Smooth muscle cell (in vitro differentiated cells): Measurements from ENCODE around the gene LTB. TPM values are rescaled to one million over a fixed set of nuclear protein-coding genes. Genes with fewer than 3 reads are reported as not detected.

Experiments
- DNase-seq: peaks from one replicate; lab custom pipeline; 2025; ENCODE audit not compliant: unreplicated experiment; lab: John Stamatoyannopoulos, UW
- H2AFZ ChIP-seq: fragments of 200-600 bp; sonication (generic); 2 replicates; pipeline ENCODE4 v1.6.0; 2016; ENCODE audit warnings: antibody characterized with exemption, low read depth, mild to moderate bottlenecking
- H3F3A ChIP-seq: fragments of 200-600 bp; sonication (generic); 2 replicates; pipeline ENCODE4 v1.6.0; 2017; ENCODE audit warnings: antibody characterized with exemption, low read depth
- H3K27ac ChIP-seq: fragments of 200-600 bp; sonication (generic); 2 replicates; pipeline ENCODE4 v1.5.1; 2016; ENCODE audit warnings: low read depth, mild to moderate bottlenecking
- H3K27me3 ChIP-seq: fragments of 200-600 bp; sonication (generic); 2 replicates; pipeline ENCODE4 v1.6.1; 2016; ENCODE audit warnings: low read depth, mild to moderate bottlenecking
- H3K36me3 ChIP-seq: fragments of 200-600 bp; sonication (generic); 2 replicates; pipeline ENCODE4 v1.5.1; 2016; ENCODE audit warnings: low read depth
- H3K4me1 ChIP-seq: fragments of 200-600 bp; sonication (generic); 2 replicates; pipeline ENCODE4 v1.5.1; 2016; ENCODE audit warnings: low read depth
- H3K4me2 ChIP-seq: fragments of 200-600 bp; sonication (generic); 2 replicates; pipeline ENCODE4 v1.6.0; 2016; ENCODE audit warnings: mild to moderate bottlenecking
- H3K4me3 ChIP-seq: fragments of 200-600 bp; sonication (generic); 2 replicates; pipeline ENCODE4 v1.5.1; 2016; ENCODE audit warnings: mild to moderate bottlenecking
- H3K79me2 ChIP-seq: fragments of 200-600 bp; sonication (generic); 2 replicates; pipeline ENCODE4 v1.6.0; 2016; ENCODE audit warnings: low read depth, mild to moderate bottlenecking
- H3K9ac ChIP-seq: fragments of 200-600 bp; sonication (generic); 2 replicates; pipeline ENCODE4 v1.6.0; 2016; ENCODE audit warnings: low read depth
- H3K9me3 ChIP-seq: fragments of 200-600 bp; sonication (generic); replicated peaks from 2 replicates; pipeline ENCODE4 v1.5.1; 2016; ENCODE audit warnings: low read depth
- H4K20me1 ChIP-seq: fragments of 200-600 bp; sonication (generic); 2 replicates; pipeline ENCODE4 v1.6.0; 2016; ENCODE audit warnings: low read depth
- CTCF ChIP-seq: fragments of 200-600 bp; sonication (generic); IDR thresholded peaks from 2 replicates; pipeline ENCODE4 v1.5.1; 2017; ENCODE audit warnings: borderline replicate concordance, mild to moderate bottlenecking, antibody characterized with exemption; ENCODE audit not compliant: insufficient read depth, poor library complexity, severe bottlenecking
- WGBS: methylation state at CpG from one replicate; pipeline ENCODE4 v1.1.7; 2016; ENCODE audit warnings: low lambda C conversion rate; 5-methylcytosine and 5-hydroxymethylcytosine counted together
- polyA plus RNA-seq: library from polyadenylated mRNA; unstranded; fragments of >200 nt; fragmentation: Nextera tagmentation; extraction: Ambion mirVana; gene quantifications from 2 replicates; pipeline ENCODE4 v1.2.1, GENCODE V29; 2016
- total RNA-seq: library from RNA; depleted of rRNA; stranded (reverse); fragments of >200 nt; gene quantifications from 2 replicates; pipeline ENCODE4 v1.2.3, GENCODE V29; 2014

The LTB gene
- total and polyA plus RNA-seq, 2 experiments from 2014 or later = 0.75 TPM; not detected in 1

GRCh38 chr6:31569861-31570536 is 12.2 kb downstream of the LTB start:
- Histone ChIP-seq H3K36me3 (no peaks in the 10 kb centered on the region), H4K20me1 (no peaks in the 10 kb centered on the region), H3K4me2 (no peak overlapping the region), H2AFZ (no peak overlapping the region), H3K9me3 (no peaks in the 10 kb centered on the region), H3K4me3 (no peak overlapping the region), H3K79me2 (no peaks in the 10 kb centered on the region), H3K9ac (no peak overlapping the region), H3K27me3 (no peaks in the 10 kb centered on the region), H3K27ac (no peak overlapping the region), H3F3A (peaks cover 1% of the 10 kb centered on the region), H3K4me1 (no peaks in the 10 kb centered on the region)
- no peak for DNase-seq
- TF ChIP-seq CTCF = no peak
- 67% methylated on average over 1 of the region's 1 CpG for WGBS

GRCh38 chr6:31568537-31568961 is 13.7 kb downstream of the LTB start:
- H4K20me1 ChIP-seq = no peaks in the 10 kb centered on the region
- no peaks in the 10 kb centered on the region for H3K9me3 ChIP-seq
- no peaks in the 10 kb centered on the region for H3K79me2 ChIP-seq
- H3K4me1 ChIP-seq = no peaks in the 10 kb centered on the region
- H3K4me2 ChIP-seq = no peak overlapping the region
- TF ChIP-seq CTCF = no peak
- H3K4me3 ChIP-seq = no peak overlapping the region
- no peaks in the 10 kb centered on the region for H3K27me3 ChIP-seq
- H3F3A ChIP-seq = peaks cover 9% of the 10 kb centered on the region
- H3K36me3 ChIP-seq = no peaks in the 10 kb centered on the region
- no peak for DNase-seq
- no peak overlapping the region for H3K9ac ChIP-seq
- no peak overlapping the region for H3K27ac ChIP-seq
- no peak overlapping the region for H2AFZ ChIP-seq
- WGBS = 84% methylated on average over 3 of the region's 3 CpGs

- no peak for DNase-seq
- no peaks in the 10 kb centered on the region for H3K4me1 ChIP-seq
- H3K9me3 ChIP-seq = no peaks in the 10 kb centered on the region
- H2AFZ ChIP-seq = no peak overlapping the region
- peaks cover 10% of the 10 kb centered on the region for H3F3A ChIP-seq
- no peak overlapping the region for H3K27ac ChIP-seq
- no peaks in the 10 kb centered on the region for H3K27me3 ChIP-seq
- H3K79me2 ChIP-seq = no peaks in the 10 kb centered on the region
- H3K36me3 ChIP-seq = no peaks in the 10 kb centered on the region
- 59% methylated on average over 9 of the region's 9 CpGs for WGBS
- H4K20me1 ChIP-seq = no peaks in the 10 kb centered on the region
- no peak overlapping the region for H3K4me3 ChIP-seq
- no peak overlapping the region for H3K4me2 ChIP-seq
- no peak for TF ChIP-seq CTCF
- H3K9ac ChIP-seq = no peak overlapping the region
These were observed 14.5 kb downstream of the LTB start for GRCh38 chr6:31567531-31568370.

DNA sequence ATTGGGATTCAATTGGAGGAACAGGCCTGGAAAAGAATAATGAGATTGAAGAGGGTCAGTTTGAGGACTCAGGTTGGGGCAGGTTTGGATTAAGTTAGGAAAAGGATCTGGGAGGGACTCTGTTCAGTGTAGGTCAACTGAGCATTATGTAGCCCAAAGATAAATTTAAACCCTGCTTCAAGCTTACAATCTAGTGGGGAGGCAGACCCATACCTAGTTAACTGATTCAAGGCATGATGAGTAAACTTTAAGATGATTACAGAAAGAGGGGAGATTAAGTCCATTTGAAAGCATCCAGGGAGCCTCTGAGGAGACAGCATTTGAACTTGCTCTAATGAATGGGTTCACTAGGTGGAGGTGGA is 21.5 kb downstream of the LTB start:
- Histone ChIP-seq H3K4me3 (no peak overlapping the region), H3K9me3 (no peaks in the 10 kb centered on the region), H4K20me1 (no peaks in the 10 kb centered on the region), H3K4me1 (peaks cover 6% of the 10 kb centered on the region), H3K27ac (peak overlapping the region; percentile 89), H3K27me3 (no peaks in the 10 kb centered on the region), H3K36me3 (no peaks in the 10 kb centered on the region), H3F3A (peaks cover 26% of the 10 kb centered on the region), H2AFZ (no peak overlapping the region), H3K9ac (no peak overlapping the region), H3K4me2 (peak overlapping the region; percentile 50), H3K79me2 (no peaks in the 10 kb centered on the region)
- no peak for DNase-seq
- TF ChIP-seq CTCF = no peak
